Stimulated activated CD8-positive, alpha-beta memory T cell treated with anti-CD3 and anti-CD28 coated beads, Interleukin-12 subunit alpha, Interleukin-12 subunit beta, amount 100 ng/mL, for 24 hours (primary cell): ENCODE measurements around the gene ALDH2.
"Not testable (repeated sequence)": the region's sequence is repeated elsewhere in the genome, so short reads cannot be mapped to it uniquely, and the experiment has no call there.

Experiments
- DNase-seq: peaks from one replicate; pipeline ENCODE4 v3.0.0-alpha.2; 2020; ENCODE audit errors: extremely low read depth

ALDH2 gene

GRCh38 chr12:111788178-111788654 is 21.5 kb downstream of the ALDH2 start:
- no peak for DNase-seq

GRCh38 chr12:111789779-111790178 is 23.0 kb downstream of the ALDH2 start:
- DNase-seq, result no peak

DNA sequence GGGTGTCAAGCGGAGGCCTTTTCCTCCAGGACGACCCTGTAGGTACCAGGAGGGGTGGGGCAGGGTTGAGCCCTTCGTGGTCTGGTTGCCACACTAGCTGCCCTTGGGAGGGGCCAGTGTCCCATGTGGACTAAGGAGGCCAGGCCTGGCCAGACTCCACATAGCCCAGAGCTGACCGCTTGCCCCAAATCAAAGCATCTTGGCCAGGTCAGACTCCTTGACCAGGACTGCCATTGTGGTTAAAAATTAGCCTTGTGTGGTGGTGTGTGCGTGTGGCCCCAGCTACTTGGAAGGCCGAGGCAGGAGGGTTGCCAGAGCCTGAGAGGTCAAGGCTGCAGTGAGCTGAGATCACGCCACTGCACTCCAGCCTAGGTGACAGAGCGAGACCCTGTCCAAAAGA is 24.8 kb downstream of the ALDH2 start:
- no peak for DNase-seq

GRCh38 chr12:111792155-111792855 is 25.6 kb downstream of the ALDH2 start:
- DNase-seq, result no peak

DNA sequence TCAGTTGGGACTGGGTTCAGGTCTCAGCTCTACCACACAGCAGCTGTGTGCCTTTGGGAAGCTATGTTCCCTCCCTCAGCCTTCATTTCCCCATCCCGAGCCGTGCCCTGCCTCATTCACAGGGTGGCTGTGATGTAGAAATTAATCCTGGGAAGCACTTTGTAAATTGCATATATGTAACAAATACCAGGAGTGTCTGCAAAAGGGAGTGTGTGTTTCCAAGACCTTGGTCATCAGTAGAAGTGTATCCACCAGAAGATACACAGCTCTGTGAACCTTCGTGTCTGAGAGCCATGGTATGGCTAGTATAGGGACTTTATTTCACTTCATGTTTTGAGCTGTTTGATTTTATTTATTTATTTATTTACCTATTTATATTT is 26.1 kb downstream of the ALDH2 start:
- no peak for DNase-seq

DNA sequence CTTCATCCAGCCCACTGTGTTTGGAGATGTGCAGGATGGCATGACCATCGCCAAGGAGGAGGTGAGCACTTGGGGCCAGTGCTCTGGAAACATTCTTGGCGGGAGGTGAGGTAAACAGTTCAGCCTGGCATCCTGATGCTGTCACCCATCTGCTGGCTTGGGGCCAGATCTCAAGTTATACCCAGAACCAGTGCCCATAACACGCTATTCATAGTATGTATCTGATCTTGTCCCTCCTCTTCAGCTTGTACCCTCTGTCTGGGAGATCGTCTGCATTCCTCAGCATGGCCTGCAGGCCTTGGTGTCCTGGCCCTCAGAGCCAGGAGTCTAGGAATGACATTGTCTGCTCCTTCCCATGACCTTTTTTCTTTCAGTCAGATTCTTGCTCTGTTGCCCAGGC is 31.4 kb downstream of the ALDH2 start:
- DNase-seq, result no peak

DNA sequence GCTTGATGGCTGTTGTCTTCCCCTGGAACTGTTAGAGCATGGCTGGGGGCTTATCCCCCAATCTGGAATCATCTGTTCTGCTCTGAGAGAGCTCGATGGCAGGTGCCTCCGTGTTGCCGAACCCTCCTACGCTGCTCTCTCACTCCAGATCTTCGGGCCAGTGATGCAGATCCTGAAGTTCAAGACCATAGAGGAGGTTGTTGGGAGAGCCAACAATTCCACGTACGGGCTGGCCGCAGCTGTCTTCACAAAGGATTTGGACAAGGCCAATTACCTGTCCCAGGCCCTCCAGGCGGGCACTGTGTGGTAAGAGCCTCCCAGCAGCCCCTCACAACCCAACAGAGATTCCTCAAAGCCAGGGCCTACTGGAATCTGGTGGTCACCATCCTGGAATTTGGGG is 33.0 kb downstream of the ALDH2 start:
- no peak for DNase-seq

DNA sequence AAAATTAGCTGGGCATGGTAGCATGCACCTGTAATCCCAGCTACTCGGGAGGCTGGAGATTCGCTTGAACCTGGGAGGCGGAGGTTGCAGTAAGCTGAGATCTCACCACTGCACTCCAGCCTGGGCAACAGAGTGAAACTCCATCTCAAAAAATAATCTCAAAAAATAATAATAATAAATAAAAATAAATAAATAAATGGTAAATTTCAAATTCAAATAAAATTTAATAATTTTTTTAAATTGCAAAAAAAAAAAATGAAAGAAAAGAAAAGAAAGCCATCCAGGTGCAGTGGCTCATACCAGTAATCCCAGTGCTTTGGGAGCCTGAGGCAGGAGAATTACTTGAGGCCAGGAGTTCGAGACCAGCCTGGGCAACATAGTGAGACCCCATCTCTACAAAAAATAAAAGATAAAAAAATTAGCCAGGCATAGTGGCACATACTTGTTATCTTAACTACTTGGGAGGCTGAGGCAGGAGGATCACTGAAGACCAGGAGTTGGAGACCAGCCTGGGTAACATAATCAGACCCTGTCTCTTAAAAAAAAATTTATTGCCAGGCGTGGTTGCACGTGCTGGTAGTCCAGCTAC is 36.4 kb downstream of the ALDH2 start:
- DNase-seq, result no peak

DNA sequence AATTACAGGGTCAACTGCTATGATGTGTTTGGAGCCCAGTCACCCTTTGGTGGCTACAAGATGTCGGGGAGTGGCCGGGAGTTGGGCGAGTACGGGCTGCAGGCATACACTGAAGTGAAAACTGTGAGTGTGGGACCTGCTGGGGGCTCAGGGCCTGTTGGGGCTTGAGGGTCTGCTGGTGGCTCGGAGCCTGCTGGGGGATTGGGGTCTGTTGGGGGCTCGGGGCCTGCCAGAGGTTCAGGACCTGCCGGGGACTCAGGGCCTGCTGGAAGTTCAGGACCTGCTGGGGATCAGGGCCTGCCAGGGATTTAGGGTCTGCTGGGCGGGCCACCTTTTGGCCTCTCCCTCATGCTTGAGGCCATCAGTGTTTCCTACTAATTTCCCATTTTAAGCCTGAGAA is 37.1 kb downstream of the ALDH2 start:
- no peak for DNase-seq

GRCh38 chr12:111806304-111806703 is 39.6 kb downstream of the ALDH2 start:
- DNase-seq, result no peak

DNA sequence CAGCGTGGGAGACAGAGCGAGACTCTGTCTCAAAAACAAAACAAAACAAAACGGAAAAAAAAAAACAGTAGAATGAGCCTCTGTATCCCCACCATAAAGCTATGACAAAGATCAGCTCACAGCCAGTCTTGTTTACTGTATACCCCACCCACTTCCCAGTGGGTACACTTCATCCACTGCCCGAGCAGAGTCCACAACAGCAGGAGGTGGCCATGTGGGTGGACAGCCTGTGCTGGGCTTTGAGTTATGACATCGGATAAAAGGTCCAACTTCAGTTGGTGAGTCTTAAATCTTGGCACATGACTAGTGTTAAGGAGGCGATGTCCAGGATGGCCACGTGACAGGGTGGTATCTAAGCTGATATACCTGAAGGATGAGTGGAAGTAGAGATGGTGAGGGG is 40.5 kb downstream of the ALDH2 start:
- DNase-seq, result no peak

GRCh38 chr12:111812881-111813741 is 46.4 kb downstream of the ALDH2 start:
- peak; percentile 20 for DNase-seq

DNA sequence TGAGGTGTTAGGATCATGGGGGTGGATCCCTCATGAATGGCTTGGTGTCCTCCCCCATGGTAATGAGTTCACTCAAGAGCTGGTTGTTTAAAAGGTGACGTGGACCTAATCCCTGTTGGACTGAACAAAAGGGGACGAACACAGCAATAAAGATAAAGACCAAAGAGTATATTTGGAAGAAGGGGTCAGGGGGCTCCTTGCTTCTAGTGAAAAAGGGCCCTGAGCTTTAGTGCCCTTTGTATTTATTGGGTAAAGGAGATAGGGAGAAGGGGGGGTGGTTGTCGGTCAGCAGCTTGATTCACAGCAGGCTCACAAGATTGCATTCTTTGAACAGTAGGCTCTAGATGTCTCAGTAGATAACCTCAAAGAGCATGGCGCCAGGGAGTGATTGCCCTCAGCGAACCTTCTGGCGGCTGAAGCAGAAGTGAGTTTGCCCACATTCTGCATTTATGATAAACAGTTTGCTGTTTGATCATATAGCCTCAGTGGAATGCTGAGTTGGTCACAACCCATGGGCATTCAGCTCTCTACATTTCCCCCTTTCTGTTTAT is 49.4 kb downstream of the ALDH2 start:
- DNase-seq, result no peak

DNA sequence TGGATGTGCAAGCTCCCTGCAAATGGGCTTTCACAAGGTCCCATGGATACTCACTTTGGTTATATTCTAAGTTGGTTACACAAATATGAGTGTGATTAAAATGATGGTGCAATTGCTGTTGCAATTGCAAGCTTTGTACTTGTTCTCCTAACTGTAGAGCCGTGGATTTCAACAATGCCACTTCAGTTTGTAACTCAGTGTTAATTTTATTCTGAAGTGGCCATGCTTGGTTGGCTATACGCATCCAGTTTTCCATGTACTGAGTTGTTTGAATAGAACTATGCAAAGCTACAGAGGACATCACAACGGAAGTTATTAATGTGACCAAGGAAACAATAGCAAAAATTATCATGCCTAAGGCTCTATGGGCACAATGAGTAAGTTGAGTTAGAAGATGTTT is 50.2 kb downstream of the ALDH2 start:
- not testable (repeated sequence) for DNase-seq

GRCh38 chr12:111818340-111818739 is 51.6 kb downstream of the ALDH2 start:
- DNase-seq, result no peak

- DNase-seq, result no peak
Observed at GRCh38 chr12:111819191-111820158, 52.7 kb downstream of the ALDH2 start.

GRCh38 chr12:111820828-111821227 is 54.1 kb downstream of the ALDH2 start:
- DNase-seq, result not testable (repeated sequence)

- DNase-seq, result no peak
Observed at GRCh38 chr12:111822886-111823285, 56.2 kb downstream of the ALDH2 start.

DNA sequence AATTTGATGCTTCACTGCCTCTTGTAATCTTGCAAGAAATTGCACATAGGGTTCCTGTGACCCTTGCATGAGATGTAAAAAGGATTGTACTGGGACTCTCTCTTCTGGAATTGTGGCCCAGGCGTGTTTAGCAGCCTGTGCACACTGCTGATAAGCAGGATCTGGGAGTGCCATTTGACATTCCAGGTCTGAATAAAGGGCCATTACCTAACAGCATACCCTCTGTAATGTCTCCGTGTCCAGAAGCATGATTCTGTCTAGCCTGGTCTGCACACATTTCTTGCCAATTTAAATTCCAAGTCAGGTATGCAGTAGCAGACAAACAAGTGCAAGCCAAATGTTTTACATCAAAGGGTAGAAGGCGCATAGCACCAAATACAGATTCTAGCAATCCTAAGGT is 57.2 kb downstream of the ALDH2 start:
- DNase-seq, result no peak

- not testable (repeated sequence) for DNase-seq
Observed at GRCh38 chr12:111824312-111824711, 57.6 kb downstream of the ALDH2 start.

GRCh38 chr12:111825509-111825908 is 58.8 kb downstream of the ALDH2 start:
- DNase-seq, result no peak
